ENCODE results near the gene ANKH.

DNA sequence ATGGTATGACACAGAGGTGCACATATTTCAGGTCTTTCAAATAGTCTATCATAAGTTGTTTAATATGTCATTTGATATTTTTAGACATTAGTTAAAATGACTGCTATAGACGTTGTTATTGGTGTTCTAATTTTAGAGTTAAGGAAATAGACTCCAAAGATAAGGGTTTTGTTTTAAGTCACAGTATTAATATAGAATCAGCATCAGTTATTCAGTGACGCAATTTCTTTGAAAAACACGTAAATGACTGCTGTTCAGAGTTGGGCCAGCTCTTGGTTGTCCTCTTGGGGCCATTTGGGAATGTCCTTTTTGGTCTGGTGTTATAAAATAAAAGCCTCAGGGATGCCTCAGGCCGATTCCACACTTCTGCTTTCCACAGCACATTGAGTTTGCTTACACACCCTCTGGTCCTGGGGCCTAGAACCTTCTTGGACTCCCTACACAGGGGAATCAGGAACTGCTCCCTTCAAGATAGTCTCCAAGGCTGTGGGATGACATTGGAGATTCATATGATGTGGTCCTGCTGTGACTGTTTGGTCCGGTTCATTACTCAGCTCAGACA, 192.7 kb downstream of the ANKH start:
- TF ChIP-seq, protein P1, sequence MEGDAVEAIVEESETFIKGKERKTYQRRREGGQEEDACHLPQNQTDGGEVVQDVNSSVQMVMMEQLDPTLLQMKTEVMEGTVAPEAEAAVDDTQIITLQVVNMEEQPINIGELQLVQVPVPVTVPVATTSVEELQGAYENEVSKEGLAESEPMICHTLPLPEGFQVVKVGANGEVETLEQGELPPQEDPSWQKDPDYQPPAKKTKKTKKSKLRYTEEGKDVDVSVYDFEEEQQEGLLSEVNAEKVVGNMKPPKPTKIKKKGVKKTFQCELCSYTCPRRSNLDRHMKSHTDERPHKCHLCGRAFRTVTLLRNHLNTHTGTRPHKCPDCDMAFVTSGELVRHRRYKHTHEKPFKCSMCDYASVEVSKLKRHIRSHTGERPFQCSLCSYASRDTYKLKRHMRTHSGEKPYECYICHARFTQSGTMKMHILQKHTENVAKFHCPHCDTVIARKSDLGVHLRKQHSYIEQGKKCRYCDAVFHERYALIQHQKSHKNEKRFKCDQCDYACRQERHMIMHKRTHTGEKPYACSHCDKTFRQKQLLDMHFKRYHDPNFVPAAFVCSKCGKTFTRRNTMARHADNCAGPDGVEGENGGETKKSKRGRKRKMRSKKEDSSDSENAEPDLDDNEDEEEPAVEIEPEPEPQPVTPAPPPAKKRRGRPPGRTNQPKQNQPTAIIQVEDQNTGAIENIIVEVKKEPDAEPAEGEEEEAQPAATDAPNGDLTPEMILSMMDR (optimal IDR thresholded peaks at IDR 0.05 in 1 of 3, IDR thresholded peaks at IDR 0.05 in 1 of 3, conservative IDR thresholded peaks at IDR 0.05 in 1 of 3; ENCODE audit: extremely low read depth in 1 of 3, insufficient read depth in 2 of 3, low read length in 3 of 3), result no peak
- no peak for TF ChIP-seq EZH2 (IDR thresholded peaks at IDR 0.05; ENCODE audit: low read length)
